ENCODE results near the gene PLPP2.

Gene PLPP2

DNA sequence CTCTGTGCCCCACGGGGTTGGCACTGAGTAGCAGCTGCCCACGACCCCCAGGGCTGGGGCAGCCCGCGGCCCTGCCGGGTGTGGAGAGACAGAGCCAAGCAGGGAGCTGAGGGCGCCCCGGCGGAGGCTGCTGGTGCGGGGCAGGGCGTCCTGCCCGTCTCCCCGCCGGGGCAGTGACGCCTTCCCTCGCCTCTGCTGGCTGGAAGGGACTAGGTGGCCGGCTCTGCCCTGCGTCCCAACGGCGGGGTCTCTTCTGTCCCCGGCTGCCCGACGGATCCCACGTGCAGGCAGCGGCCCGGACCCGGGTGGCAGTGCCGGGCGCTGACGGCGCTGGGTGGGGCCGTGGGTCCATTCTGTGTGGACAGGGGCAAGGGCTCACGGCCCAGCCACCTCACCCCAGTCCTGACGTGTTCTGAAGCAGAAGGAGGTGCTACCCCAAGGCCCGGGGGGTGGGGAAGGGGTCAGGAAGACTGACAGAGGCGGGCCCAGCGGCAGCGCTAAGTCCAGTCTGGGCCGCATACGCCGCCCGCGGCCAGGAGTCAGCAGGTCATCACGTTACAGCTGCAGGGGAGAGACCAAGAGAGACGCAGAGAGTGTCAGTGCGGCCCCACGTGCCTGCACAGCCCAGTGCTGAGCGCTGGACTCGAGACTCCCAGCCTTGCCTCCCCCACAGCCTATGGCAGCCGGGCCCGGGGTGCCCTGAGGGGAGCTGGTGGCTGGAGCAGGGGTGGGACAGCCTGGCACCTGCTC, 15.1 kb upstream of the PLPP2 start:
- WGBS, 2 experiments (ENCODE audit: insufficient coverage in 2 of 2): 94 to 97% methylated on average over 34 to 41 of the region's 50 CpGs
- peaks cover 64% of the 10 kb centered on the region for H3K36me3 ChIP-seq (ENCODE audit: control insufficient read depth, insufficient read depth, low read length)
- H3K4me1 ChIP-seq (ENCODE audit: control insufficient read depth, insufficient read depth, low read length, poor library complexity, severe bottlenecking): peaks cover 3% of the 10 kb centered on the region
- no peak overlapping the region for H3K27ac ChIP-seq (ENCODE audit: low read depth, low read length, severe bottlenecking)
- no peaks in the 10 kb centered on the region for H3K9me3 ChIP-seq (ENCODE audit: control insufficient read depth, low read length)
- no peak overlapping the region for H3K4me3 ChIP-seq (ENCODE audit: extremely low read depth, insufficient read depth, low read length, poor library complexity, severe bottlenecking)

DNA sequence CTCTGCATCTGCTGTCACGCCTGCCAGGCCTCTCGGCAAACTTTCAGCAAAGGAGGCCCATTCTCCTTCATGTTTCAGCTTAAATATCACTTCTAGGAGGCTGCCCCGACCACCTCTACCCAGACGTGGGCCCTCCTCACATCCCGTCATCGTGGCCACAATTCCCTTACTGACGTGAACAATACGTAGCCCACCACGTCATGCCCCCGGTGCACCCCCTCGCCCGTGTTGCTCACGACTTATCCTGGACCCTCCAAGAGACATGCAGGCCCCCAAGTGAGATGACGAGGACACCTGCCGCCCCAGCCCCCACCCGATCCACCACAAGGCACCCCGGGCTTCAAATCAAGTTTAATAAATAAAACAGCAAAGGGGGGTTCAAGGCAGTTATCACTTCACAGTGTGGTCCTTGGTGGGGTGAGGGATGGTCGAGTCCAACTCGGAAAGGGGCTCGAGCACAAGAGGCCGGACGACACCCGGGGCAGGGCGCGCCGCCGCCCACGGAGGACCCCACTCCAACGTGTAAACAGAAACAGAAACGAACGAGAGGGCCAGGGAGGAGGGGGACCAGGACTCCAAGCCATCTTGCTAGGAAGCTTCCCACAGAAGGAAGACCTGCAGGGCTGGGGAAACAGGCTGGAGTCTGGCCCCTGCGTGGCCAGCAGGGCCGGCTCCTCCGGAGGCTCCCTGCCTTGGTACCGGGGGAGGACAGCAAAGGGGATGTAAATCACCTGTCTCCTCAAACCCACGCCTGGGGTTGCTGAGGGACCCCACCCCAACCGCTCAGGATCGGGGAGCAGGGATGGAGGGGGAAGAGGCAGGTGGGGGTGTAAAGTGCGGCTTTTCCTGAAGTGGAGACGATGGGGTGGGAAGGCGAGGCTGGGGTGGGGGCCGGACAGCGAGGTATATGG, 14.3 kb upstream of the PLPP2 start:
- H3K9me3 ChIP-seq (ENCODE audit: control insufficient read depth, low read length): no peaks in the 10 kb centered on the region
- no peak overlapping the region for H3K4me3 ChIP-seq (ENCODE audit: extremely low read depth, insufficient read depth, low read length, poor library complexity, severe bottlenecking)
- no peak overlapping the region for H3K27ac ChIP-seq (ENCODE audit: low read depth, low read length, severe bottlenecking)
- peaks cover 56% of the 10 kb centered on the region for H3K36me3 ChIP-seq (ENCODE audit: control insufficient read depth, insufficient read depth, low read length)
- peaks cover 3% of the 10 kb centered on the region for H3K4me1 ChIP-seq (ENCODE audit: control insufficient read depth, insufficient read depth, low read length, poor library complexity, severe bottlenecking)
- WGBS, 2 experiments (ENCODE audit: insufficient coverage in 2 of 2): 92 to 95% methylated on average over 27 to 39 of the region's 43 CpGs

DNA sequence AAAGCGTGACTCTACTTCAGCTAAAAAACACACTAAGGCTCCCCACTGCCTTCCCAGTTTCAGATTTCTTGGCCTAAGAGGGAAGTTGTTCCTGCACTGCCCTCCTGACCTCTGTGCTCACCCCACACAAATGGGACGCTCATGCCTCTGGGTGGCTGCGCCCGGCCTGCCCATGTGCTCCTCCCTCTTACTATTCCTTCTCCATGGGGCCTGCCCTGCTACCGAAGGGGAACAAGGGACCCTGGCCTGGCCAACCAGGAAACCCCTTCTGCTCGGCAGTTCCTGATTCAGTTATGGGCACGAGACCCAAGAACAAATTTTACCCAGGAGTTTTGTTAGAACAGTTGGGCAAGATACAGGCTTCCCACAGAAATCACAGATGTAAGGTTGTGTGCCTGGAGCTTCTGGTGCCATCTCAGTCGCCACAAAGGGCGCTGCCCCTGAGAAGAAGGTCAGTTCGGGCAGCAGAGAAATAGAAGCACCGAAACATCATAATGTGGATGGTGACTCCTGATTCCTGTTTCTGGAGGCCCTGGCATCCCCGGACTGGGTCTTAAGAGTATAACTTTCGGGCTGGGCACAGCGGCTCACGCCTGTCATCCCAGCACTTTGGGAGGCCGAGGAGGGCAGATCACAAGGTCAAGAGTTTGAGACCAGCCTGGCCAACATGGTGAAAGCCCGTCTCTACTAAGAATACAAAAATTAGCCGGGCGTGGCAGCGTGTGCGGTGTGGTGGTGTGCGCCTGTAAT, 5.4 kb upstream of the PLPP2 start:
- WGBS, 2 experiments (ENCODE audit: insufficient coverage in 2 of 2): 89 to 91% methylated on average over 21 to 22 of the region's 22 CpGs
- peaks cover under 1% of the 10 kb centered on the region for H3K36me3 ChIP-seq (ENCODE audit: control insufficient read depth, insufficient read depth, low read length)
- H3K4me1 ChIP-seq (ENCODE audit: control insufficient read depth, insufficient read depth, low read length, poor library complexity, severe bottlenecking): peaks cover 7% of the 10 kb centered on the region
- no peak overlapping the region for H3K27ac ChIP-seq (ENCODE audit: low read depth, low read length, severe bottlenecking)
- no peak overlapping the region for H3K4me3 ChIP-seq (ENCODE audit: extremely low read depth, insufficient read depth, low read length, poor library complexity, severe bottlenecking)
- H3K9me3 ChIP-seq (ENCODE audit: control insufficient read depth, low read length): no peaks in the 10 kb centered on the region

- WGBS, 2 experiments (ENCODE audit: insufficient coverage in 2 of 2): 83 to 92% methylated on average over 5 to 12 of the region's 13 CpGs
- H3K27ac ChIP-seq (ENCODE audit: low read depth, low read length, severe bottlenecking): no peak overlapping the region
- no peaks in the 10 kb centered on the region for H3K9me3 ChIP-seq (ENCODE audit: control insufficient read depth, low read length)
- H3K36me3 ChIP-seq (ENCODE audit: control insufficient read depth, insufficient read depth, low read length): no peaks in the 10 kb centered on the region
- H3K4me1 ChIP-seq (ENCODE audit: control insufficient read depth, insufficient read depth, low read length, poor library complexity, severe bottlenecking): peaks cover 7% of the 10 kb centered on the region
- no peak overlapping the region for H3K4me3 ChIP-seq (ENCODE audit: extremely low read depth, insufficient read depth, low read length, poor library complexity, severe bottlenecking)
These were observed 4.6 kb upstream of the PLPP2 start for GRCh38 chr19:295687-296370.

DNA sequence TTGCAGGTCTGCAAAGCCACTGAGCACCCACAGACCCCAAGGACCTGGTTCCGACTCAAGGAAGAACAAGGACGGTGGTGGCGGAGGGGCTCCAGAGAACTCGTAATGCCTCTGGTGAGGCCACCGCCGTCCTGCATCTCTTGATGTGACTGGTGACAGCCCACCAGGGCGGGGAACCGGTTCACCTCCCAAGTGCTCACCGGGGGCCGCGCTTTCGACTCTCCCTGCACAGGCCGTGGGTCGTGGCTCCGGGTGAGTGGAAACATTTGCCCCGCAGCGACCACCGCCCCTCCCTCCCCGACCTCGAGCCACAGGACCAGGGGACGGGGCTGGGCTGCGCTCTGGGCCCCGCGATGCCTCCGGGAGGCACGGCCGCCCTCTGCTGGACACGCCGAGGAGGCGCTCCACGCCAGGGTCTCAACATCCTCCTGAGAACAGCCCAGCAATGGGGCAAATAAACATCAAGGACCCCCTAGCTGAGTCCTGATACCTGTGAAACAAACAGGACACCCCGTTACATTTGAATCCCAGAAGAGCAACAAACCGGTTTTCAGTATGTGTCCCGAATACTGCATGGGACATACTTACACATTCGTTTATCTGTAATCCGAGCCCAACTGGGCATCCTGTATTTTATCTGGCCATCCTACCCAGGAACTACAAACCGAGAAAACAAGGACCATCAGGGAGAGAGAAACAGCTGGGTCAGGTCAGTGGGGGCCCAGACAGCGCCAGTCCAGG, 3.9 kb upstream of the PLPP2 start:
- Histone ChIP-seq H3K36me3 (ENCODE audit: control insufficient read depth, insufficient read depth, low read length) (no peaks in the 10 kb centered on the region), H3K4me1 (ENCODE audit: control insufficient read depth, insufficient read depth, low read length, poor library complexity, severe bottlenecking) (peaks cover 12% of the 10 kb centered on the region), H3K9me3 (ENCODE audit: control insufficient read depth, low read length) (no peaks in the 10 kb centered on the region), H3K27ac (ENCODE audit: low read depth, low read length, severe bottlenecking) (no peak overlapping the region), H3K4me3 (ENCODE audit: extremely low read depth, insufficient read depth, low read length, poor library complexity, severe bottlenecking) (no peak overlapping the region)
- 18 to 23% methylated on average over 30 to 37 of the region's 38 CpGs for WGBS, 2 experiments (ENCODE audit: insufficient coverage in 2 of 2)

- 61 to 65% methylated on average over 26 to 27 of the region's 29 CpGs for WGBS, 2 experiments (ENCODE audit: insufficient coverage in 2 of 2)
- H3K36me3 ChIP-seq (ENCODE audit: control insufficient read depth, insufficient read depth, low read length): no peaks in the 10 kb centered on the region
- H3K9me3 ChIP-seq (ENCODE audit: control insufficient read depth, low read length): no peaks in the 10 kb centered on the region
- no peak overlapping the region for H3K27ac ChIP-seq (ENCODE audit: low read depth, low read length, severe bottlenecking)
- no peak overlapping the region for H3K4me3 ChIP-seq (ENCODE audit: extremely low read depth, insufficient read depth, low read length, poor library complexity, severe bottlenecking)
- H3K4me1 ChIP-seq (ENCODE audit: control insufficient read depth, insufficient read depth, low read length, poor library complexity, severe bottlenecking): peaks cover 12% of the 10 kb centered on the region
These were observed 3.2 kb upstream of the PLPP2 start for GRCh38 chr19:294341-294945.

DNA sequence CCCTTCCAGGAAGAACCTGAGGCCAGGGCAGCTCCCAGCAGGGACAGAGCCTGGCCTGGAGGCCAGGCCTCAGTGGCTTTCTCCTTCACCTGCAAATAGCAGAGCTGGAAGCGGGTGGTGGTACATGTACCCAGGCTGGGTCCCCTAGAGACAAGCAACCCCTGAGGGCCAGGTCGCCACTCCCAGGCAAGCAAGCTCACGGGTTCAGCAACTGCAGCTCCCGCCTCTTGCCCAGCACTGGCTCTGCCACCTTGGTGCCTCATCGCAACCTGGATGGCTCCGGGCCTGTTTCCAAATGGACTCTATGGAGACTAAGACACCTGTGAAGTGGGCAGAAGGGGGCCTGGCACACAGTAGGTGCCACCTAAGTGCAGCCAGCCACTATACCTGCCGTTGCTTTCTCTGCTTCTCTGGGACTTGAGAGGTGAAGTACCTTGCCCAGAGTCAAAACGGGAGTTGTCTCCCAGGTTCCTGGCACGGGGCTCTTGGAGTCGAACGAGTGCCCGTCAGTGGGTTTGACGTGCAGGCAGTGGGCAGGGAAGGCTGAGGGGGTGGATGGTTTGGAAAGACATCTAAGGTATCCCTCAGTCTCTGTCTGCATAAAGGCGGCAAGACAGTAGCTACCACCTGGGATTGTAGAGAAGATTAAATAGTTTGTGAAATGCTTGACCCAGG, 2.4 kb upstream of the PLPP2 start:
- Histone ChIP-seq H3K36me3 (ENCODE audit: control insufficient read depth, insufficient read depth, low read length) (no peaks in the 10 kb centered on the region), H3K27ac (ENCODE audit: low read depth, low read length, severe bottlenecking) (no peak overlapping the region), H3K4me3 (ENCODE audit: extremely low read depth, insufficient read depth, low read length, poor library complexity, severe bottlenecking) (no peak overlapping the region), H3K9me3 (ENCODE audit: control insufficient read depth, low read length) (no peaks in the 10 kb centered on the region), H3K4me1 (ENCODE audit: control insufficient read depth, insufficient read depth, low read length, poor library complexity, severe bottlenecking) (peaks cover 12% of the 10 kb centered on the region)
- WGBS, 2 experiments (ENCODE audit: insufficient coverage in 2 of 2): 91 to 92% methylated on average over 9 to 14 of the region's 14 CpGs

DNA sequence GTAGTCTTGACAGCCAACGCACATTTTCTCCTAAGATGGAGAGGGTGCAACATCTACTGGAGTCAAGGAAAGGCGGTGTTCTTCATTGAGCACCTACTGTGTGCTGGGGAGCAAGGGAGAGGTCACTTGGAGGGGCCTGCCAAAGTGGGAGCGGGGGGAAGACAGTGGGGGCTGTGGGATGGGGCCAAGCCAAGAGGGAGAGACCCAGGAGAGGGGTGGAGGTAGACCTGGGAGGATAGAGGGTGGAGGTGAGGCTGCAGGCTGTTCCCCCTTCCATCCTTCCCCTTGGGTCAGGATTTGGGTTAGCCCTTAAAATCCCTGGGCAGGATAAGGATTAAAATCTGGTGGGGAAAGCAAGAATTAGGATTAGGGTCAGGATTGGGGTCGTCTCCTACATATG, 1.7 kb upstream of the PLPP2 start:
- Histone ChIP-seq H3K27ac (ENCODE audit: low read depth, low read length, severe bottlenecking) (no peak overlapping the region), H3K36me3 (ENCODE audit: control insufficient read depth, insufficient read depth, low read length) (no peaks in the 10 kb centered on the region), H3K4me1 (ENCODE audit: control insufficient read depth, insufficient read depth, low read length, poor library complexity, severe bottlenecking) (peaks cover 12% of the 10 kb centered on the region), H3K4me3 (ENCODE audit: extremely low read depth, insufficient read depth, low read length, poor library complexity, severe bottlenecking) (no peak overlapping the region), H3K9me3 (ENCODE audit: control insufficient read depth, low read length) (no peaks in the 10 kb centered on the region)
- WGBS, 2 experiments (ENCODE audit: insufficient coverage in 2 of 2): 100% methylated on average over 1 to 2 of the region's 4 CpGs

GRCh38 chr19:292281-292884, 1.2 kb upstream of the PLPP2 start:
- Histone ChIP-seq H3K9me3 (ENCODE audit: control insufficient read depth, low read length) (no peaks in the 10 kb centered on the region), H3K36me3 (ENCODE audit: control insufficient read depth, insufficient read depth, low read length) (no peaks in the 10 kb centered on the region), H3K27ac (ENCODE audit: low read depth, low read length, severe bottlenecking) (no peak overlapping the region), H3K4me3 (ENCODE audit: extremely low read depth, insufficient read depth, low read length, poor library complexity, severe bottlenecking) (no peak overlapping the region), H3K4me1 (ENCODE audit: control insufficient read depth, insufficient read depth, low read length, poor library complexity, severe bottlenecking) (peaks cover 12% of the 10 kb centered on the region)
- WGBS, 2 experiments (ENCODE audit: insufficient coverage in 2 of 2): 90 to 91% methylated on average over 11 to 13 of the region's 15 CpGs
